Fibroblast of skin of abdomen (primary cell): ENCODE results near the gene DYNLRB1.

Experiments
- DNase-seq: peaks from one replicate; pipeline ENCODE4 v3.0.0-alpha.2; 2013

DYNLRB1 gene

DNA sequence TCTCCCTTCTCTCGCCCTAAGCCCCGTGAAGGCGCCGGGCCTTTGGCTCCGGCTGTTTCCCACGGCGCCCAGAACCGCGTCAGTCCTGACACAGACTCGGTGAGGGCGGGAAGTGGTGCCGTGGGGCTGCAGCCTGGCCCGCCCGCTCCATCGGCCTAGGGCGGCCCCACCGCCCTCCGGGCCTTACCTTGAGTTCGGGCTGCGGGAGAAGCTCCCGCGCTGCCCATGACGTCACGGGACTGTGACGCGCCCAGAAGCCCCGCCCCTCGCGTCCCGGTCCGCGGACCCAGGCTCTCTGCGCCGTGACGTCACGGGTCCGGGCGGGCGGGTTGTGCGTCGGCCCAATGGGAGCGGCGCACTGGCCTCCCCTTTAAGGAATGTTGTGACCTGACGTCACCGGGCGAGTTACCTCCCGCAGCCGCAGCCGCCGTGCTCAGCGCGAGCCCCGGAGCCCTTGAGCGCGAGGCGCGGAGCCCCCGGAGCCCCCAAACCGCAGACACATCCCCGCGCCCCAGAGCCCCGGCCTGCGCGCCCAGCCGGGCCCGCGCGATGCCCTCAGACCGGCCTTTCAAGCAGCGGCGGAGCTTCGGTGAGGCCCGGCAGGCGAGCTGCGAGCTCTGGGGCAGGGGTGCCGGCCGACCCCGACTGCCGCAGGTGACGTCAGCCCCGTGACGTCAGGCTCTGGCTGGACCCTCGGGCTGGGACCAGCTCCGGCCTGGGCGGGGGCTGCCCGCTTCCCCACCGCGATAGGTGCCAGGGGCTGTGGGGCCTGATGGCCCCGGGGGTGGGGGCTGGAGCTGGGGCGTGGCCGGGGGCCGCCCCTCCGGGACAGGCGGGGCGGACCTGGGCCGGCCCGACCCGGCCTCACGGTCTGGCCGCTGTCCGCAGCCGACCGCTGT, 42.3 kb downstream of the DYNLRB1 start, which contains the start of gene MAP1LC3A:
Gene MAP1LC3A, plus strand, starts transcription at position 399 of the 899 bp plus-strand sequence. Its CDS starts 151 bp downstream, at position 550.
- peak; percentile 98 for DNase-seq

DNA sequence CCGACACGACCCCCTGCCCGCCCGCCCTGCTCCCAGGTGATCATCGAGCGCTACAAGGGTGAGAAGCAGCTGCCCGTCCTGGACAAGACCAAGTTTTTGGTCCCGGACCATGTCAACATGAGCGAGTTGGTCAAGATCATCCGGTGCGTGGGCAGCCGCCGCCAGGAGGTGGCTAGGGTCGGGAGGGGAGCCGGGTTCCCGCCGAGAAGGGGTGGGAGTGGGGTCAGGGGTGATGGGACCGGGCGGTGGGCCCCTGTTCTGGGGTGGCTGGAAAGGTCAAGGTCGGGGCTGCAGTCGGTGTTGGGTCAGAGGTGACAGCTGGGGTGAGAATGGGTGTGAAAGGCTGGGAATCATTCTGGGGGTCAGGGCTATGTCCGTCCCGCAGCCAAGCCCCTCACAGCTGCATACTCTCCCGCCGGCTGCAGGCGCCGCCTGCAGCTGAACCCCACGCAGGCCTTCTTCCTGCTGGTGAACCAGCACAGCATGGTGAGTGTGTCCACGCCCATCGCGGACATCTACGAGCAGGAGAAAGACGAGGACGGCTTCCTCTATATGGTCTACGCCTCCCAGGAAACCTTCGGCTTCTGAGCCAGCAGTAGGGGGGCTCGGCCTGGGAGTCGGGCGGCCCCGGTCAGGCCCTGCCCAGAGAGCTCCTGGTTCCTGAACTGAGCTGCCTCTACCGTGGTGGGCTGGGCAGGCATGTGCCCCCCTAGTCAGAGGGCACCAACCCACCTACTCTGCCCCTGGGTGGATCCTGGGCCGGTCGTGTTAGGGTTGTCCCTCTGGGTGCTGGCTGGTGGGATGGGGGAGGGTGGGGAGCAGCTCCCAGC, 43.3 kb downstream of the DYNLRB1 start:
- no peak for DNase-seq

DNA sequence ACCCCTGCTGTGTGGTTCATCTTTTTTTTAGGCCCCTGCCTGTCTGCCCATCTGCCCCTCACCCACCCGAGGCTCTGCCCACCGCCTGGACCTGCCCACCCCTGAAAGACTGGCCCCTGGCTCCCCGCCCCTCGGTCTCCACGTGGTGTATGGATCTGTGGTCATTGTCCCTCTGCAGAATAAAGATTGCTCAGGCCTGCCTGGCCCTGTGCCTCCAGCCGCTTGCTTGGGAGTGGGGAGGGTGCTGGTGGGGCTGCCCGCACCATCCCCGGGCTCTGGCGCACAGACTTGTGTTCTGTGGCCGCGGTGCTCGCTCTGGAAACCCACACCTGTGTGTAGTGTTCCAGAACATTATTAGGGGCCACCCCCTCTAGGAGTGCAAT, 43.9 kb downstream of the DYNLRB1 start:
- no peak for DNase-seq

DNA sequence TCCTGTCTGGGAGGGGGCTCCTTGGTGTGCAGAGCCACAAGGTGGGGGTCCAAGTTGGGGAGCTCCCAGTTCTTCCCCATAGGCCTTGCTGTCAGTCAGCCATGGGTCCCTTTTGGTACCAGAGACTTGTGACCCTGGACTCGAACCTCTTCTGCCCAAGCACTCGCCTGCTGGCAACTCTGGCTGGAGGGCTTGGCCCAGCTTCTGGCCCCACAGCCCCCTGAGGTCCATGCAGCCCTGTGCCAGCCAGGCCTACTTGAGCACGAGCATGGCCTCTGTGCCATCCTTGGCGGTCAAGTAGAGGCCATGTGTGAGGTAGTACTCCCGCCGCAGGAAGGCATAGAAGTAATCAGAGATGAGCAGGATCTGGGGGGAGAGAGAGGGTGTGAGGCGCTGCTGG, 44.4 kb downstream of the DYNLRB1 start:
- no peak for DNase-seq

DNA sequence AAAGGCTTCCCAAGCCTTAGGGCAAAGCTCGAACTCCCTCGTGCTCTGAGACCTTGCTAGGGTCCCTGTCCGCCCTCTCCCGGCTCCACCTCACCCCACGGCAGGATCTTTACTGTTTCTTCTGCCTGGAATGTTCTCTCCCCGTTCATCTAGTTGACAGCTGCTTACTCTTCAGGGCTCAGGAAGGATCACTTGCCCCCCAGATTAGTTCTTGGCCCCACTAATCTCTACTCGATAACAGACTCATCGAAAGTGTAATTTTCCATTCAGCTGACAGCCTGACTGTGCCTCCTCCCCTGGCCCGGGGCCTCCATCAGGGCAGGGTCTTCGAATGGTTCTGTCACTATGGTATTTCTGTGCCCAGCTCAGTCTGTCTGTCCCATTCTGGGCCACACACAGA, 45.4 kb downstream of the DYNLRB1 start:
- DNase-seq: no peak

DNA sequence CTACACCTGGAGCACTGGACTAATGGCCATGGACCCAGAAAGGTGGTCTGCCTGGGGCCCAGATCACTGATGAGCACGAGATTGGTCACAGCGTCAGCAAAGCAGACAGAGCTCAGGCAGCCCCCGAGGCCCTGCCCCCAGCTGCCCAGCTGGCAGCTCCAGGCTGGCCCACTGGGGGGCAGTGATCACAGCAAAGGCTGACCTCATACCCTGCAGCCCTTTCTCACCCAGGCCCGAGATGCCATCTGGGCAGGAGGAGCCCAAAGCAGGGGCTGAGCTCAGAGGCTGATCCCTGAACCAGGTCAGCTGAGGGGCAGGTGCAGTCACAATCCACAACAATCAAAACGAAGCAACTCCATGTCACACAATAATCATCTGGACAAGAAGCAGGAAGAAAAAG, 46.4 kb downstream of the DYNLRB1 start:
- DNase-seq: no peak

DNA sequence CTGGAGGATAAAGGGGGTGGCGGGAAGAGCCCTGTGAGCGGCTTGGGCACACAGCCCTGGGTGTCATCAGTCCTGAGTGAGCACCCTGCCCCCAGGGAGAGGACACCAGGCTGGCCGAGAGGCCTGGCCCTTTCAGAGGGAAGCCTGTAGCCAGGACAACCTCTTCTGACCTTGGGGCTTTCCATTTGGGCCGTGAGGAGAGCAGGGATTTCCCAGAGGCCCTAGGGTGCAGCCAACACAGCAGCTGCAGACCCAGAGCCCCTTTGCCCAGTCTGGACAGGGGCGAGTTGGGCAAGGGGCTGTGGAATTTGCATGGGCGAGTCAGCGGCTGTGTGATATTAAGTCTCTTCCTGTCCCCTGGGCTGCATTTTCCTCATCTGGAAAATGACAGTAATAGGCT, 48.6 kb downstream of the DYNLRB1 start:
- no peak for DNase-seq

DNA sequence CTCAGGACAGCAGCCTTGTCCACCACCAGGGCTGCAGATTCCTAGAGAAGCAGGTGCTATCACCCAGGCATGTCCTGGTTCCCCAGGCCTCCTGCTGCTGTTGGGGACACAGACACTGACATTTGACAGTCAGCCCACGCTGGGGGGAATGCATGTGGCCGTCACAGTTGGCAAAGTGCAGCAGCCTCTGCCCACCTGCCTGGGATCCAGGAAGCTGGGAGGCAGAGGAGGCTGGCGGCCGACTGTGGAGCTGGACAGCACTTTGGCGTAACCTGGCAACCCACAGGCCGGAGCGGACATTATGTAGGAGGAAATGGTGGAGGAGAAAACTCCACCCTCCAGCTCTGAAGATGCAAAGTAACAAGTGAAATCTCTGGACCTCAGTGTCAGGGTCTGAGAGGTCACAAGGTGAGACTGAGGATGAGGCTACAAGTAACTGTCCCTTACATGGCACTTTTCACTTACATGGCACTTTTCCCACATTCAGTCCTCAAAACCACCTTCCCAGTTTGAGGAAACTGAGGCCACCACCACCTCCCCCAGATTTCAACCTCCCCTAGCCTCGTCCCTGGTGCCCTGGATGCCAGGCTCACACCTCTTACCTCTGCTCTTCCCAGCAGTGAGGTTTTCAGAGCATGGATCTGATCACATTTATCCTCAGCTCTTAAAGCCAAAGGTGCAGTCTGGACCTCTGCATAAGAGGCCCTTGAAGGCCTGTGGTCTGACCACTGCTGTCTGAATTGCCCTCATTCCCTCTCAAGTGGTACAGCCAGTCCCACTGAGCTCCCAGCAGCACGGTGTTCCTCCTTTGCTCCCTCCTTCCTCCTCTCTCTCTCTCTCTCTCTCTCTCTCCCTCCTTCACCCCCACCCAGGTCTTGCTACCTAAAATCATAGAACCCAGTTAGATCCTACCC, 51.0 kb downstream of the DYNLRB1 start:
- DNase-seq: no peak

DNA sequence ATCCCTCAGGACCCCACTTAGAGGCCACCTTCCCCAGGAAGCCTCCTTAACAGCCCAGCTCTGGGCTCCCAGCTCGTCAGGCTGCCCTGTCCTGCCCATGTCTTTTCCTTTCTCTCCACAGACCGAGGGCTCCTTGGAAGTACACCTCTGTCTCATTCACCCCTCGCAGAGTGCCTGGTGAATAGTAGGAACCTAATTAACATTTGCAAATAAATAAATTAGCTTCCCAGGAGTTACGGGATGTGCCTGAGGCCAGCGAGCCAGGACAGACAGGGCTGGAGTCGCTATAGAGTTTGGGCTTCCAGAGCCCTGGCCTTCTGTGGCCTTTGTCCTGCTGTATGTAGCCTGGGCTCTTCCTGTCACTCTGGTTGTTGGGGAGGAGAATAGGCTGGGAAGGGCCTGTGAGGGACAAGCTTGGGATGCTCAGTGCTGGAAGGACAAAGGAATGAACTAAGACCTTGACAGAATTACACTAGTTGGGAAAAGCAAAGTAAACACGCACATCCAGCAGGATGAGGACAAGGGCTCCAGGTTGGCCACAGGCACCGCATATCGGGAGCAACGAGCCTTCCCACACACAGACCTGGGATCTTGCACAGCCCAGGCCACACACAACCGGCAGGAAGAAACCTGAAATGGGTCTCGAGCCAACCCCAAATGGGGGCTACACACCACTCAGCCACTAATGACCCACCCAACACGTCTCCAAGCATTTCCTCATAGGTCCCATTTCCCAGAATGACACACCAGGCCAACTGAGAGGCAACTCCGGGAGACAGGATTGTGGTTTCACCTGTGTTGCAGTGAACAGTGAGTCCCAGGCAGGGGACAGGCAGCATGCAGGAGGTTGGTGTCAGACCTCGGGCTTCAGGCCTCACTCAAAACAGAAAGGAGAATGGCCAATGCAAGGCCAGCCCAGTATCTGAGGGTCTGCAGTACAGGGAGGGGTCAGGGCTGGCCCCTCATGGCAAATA, 52.0 kb downstream of the DYNLRB1 start:
- no peak for DNase-seq

DNA sequence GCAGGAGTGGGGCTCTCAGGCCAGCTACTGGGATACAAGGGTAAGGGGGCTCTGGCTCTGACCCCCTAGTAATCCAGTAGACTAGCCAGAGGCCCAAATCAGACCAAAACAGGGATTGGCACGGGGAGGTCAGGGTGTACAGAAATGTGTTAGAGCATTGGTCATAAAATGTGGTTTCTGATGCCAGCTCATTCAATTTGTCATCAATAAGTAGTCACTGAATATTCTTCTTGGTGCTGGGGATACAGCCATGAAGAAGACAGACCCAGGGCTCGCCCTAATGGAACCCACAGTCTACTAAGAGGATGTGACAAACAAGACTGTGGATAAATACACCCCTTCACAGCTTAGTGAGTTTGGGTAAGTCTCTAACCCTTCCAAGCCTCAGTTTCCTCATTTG, 53.4 kb downstream of the DYNLRB1 start:
- no peak for DNase-seq

DNA sequence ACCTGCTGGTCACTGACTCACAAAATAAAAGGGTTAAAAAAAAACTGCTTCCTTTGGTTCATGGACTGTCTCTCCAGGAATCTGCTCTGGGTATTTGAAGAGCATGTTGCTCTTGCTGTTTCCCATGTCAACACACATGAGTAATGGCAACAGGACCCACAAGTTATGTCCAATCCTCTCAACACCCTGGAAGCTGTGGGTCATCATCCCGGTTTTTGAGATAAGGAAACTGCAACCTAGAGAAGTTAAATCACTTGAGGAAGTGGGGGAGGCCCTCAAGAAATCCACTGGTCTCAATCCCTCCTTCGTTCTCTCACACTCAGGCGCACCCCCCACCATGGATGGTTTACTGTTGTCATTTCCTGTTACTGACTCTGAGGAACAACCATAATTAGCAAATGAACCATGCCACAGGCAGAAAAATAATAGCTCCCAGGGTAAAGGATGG, 54.7 kb downstream of the DYNLRB1 start:
- DNase-seq: peak; percentile 65

DNA sequence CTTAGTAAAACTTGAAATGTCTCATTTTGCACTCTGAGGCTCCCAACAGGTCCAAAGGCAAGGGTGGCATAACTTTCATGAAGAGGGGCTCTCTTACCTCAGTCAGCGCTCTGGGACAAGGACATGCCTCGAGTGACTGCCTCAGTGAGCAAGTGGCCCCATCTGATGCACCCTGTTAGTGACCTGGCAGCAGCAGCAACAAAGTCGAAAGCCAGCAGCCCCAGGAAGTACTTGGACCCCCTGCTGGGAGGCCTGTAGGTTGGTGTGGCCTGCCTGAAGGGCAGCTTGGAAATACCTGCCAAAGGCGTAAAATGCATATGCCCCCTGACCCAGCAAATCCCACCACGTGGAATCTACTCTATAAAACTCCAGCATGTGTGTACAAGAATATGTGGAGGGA, 55.5 kb downstream of the DYNLRB1 start:
- no peak for DNase-seq

DNA sequence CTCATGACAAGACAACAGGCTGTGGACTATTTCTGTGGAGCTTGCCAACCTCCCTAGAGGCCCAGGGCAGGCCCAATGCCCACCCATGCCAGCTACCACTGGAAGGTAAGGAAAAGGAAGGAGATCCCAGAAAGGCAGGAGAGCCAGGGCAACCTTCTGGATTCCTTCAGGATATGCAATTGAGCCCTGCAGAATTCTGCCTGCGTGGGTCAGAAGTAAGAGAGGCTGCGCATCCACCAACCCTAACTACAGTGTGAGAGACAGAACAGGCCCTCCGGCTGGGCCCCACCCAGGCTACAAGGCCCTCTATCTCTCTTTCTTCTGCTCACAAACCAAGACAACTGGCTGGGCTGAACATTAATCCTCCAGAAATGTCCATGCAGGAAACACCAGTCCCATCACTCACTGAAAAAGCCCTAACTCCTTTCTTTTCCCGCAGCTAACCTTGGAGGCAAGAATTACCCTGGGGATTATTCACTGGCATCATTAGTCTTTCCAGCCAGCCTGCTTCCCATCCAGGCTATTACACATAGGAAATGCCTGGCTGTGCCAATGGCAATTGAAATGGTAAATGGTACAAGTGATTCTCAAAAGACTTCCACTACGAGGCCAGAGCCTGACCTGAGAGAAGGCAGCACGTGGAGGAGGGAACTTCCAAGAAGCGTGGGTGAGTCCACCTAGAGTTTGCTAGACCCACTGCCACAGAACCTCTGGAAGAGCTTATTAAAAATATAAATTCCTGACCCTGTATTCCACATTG, 57.5 kb downstream of the DYNLRB1 start:
- DNase-seq: no peak

DNA sequence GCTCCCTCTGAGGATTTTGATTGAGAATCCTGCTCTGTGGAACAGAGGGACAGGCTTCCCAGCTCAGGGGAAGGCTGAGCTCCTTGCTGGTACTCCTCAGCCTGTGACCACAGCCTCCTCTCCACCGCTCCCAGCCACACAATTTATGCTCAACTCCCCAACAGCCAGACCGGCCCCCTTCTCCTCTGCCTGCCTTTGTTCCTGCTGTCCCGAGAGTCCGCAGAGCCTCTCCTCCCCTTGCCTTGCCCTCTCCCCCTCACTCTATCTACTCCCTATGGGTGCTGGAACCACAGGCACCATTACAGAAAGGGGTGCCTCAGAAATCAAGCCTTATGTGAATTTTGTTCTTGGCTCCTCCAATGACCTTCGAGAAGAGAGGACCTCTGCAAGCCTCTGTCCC, 58.2 kb downstream of the DYNLRB1 start:
- no peak for DNase-seq

DNA sequence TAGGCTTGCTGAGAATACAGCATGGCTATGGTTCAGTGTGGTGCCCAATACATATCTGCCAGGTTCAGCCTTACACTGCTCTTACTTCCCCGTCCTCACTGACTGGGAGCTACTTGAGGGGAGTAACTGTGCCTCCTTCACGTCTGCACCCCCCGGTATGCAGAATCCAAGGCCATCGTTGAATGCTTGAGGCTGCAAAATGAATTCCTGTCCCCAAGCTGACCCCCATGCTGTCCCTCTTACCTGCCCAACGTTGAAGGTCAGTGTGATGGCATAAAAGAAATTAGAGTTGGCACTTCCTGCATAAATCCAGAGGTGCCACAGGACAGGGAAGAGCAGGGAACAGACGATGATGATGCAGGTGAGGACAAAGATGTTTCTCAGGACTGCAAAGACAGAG, 58.6 kb downstream of the DYNLRB1 start:
- no peak for DNase-seq

DNA sequence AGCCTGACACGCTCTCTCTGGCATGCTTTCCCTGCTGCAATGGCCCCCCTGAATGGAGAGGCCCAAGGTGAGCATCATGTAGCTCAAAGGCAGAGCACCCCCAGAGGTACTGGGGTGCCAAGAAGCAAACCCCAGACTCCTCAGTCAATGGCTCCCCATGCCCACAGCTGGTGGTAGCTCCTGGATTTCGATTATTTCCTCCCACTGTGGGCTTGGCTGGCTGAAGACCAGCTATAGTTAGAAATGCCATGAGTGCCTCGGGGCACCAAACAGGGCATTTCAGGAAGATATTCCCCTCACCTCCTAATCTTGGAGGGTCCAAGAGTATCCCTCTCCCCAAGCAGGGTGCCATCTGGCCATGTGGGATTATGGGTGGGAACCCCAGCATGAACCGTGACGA, 59.0 kb downstream of the DYNLRB1 start:
- no peak for DNase-seq

DNA sequence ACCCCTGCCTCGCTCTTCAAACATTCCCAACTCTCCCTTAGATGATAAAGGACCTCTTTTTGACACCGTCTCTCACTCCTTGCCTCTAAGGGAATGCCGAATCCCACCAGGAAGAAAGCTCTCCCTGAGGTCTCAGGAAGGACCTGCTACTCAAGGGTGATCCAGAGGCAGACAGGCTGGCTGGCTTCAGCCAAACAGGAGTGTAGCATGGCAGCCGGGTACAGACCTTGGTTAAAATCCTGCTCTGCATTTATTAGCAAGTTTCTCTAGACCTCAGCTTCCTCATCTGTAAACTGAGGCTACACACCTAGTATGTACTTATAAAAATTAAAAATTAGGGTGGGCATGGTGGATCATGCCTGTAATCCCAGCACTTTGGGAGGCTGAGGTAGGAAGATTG, 59.5 kb downstream of the DYNLRB1 start:
- DNase-seq: no peak

DNA sequence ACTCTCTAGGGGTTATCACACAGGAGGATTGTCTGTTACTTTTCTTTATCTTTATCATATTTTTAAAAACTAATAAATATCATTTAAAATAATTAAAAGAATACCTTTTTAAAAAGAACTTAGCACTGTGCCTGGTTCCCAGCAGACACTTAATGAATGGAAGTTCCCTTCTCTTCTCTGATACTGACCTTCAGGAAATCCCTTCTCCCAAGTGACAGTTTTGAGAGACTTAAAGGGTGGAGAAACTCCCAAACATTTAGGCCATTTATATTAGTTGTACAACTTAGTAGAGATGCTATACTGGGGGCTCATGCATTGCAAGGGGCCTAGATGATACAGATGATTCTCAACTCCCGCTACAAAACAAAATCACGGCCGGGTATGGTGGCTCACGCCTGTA, 60.8 kb downstream of the DYNLRB1 start:
- no peak for DNase-seq

DNA sequence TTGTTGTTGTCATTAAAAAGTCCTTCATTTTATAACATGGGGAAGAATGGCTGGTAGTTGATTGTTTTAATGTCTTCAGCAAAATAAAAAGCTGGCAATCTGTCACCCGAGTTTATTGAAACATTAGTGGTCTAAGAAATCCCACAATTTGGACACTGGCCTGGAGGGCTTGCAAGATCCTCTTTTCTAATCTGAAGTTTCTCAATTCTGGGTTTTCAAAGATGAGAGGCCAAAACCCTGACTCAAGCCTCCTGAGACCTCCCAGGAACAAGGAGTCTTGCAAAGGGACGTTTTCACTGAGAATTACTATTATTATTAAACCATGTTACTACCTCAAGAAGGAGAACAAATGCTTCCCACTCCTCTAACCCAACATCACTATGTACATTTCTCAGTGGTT, 61.8 kb downstream of the DYNLRB1 start:
- DNase-seq: no peak

DNA sequence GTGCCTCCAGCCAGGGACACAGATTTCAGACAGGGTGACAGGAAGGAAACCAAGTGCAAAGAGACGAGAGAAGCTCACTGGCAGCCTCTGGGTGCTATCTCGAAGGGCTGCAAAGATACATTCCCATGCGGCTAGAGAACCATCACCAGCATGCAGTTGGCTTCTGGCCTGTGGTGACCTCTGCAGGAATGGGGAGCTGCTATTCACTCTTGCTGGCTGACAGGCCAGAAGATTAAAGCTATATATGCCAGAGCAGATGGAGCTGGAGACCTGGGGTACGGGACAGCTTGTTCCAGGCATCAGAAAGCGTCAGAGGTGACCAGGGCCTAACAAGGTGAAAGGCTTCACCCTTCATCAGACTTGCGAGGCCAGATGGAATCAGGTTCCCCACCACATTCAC, 62.3 kb downstream of the DYNLRB1 start:
- no peak for DNase-seq
